MM.1S (cell line): ENCODE results near the gene PIGQ.

Experiments used
- DNase-seq: peaks from one replicate; pipeline ENCODE4 v3.0.0-alpha.2; 2015
- H2AFZ ChIP-seq: fragments of 300-600 bp; sonication (generic); 2 replicates; pipeline ENCODE4 v1.6.0; 2016; ENCODE audit warnings: antibody characterized with exemption, low read length
- H3F3A ChIP-seq: fragments of 300-600 bp; sonication (generic); 2 replicates; pipeline ENCODE4 v1.6.1; 2016; ENCODE audit warnings: mild to moderate bottlenecking, antibody characterized with exemption, low read length, moderate library complexity, mixed read lengths; ENCODE audit not compliant: insufficient read depth
- H3K27ac ChIP-seq: fragments of 300-600 bp; sonication (generic); 2 replicates; pipeline ENCODE4 v1.5.1; 2016; ENCODE audit warnings: mild to moderate bottlenecking, low read length
- H3K27me3 ChIP-seq: fragments of 300-600 bp; sonication (generic); replicated peaks from 2 replicates; pipeline ENCODE4 v1.6.0; 2016; ENCODE audit warnings: low read length; ENCODE audit not compliant: insufficient read depth
- H3K36me3 ChIP-seq: fragments of 300-600 bp; sonication (generic); replicated peaks from 2 replicates; pipeline ENCODE4 v1.6.1; 2016; ENCODE audit warnings: mild to moderate bottlenecking, low read length, mixed read lengths; ENCODE audit not compliant: insufficient read depth
- H3K4me1 ChIP-seq: fragments of 300-600 bp; sonication (generic); 2 replicates; pipeline ENCODE4 v1.6.1; 2016; ENCODE audit warnings: low read length, mixed read lengths
- H3K4me2 ChIP-seq: fragments of 300-600 bp; sonication (generic); 2 replicates; pipeline ENCODE4 v1.6.0; 2016; ENCODE audit warnings: low read depth, low read length
- H3K4me3 ChIP-seq: fragments of 300-600 bp; sonication (generic); 2 replicates; pipeline ENCODE4 v1.5.1; 2016; ENCODE audit warnings: low read length, mixed read lengths
- H3K79me2 ChIP-seq: fragments of 300-600 bp; sonication (generic); 2 replicates; pipeline ENCODE4 v1.6.1; 2016; ENCODE audit warnings: mixed run types, low read length, mixed read lengths
- H3K9ac ChIP-seq: fragments of 300-600 bp; sonication (generic); 2 replicates; pipeline ENCODE4 v1.6.1; 2016; ENCODE audit warnings: low read length, mixed read lengths
- H3K9me2 ChIP-seq: fragments of 300-600 bp; sonication (generic); replicated peaks from 2 replicates; pipeline ENCODE4 v1.6.1; 2016; ENCODE audit warnings: mild to moderate bottlenecking, low read length, mixed read lengths; ENCODE audit not compliant: insufficient read depth
- H3K9me3 ChIP-seq: fragments of 300-600 bp; sonication (generic); replicated peaks from 2 replicates; pipeline ENCODE4 v1.6.1; 2016; ENCODE audit warnings: mild to moderate bottlenecking, low read length, mixed read lengths; ENCODE audit not compliant: insufficient read depth
- H4K20me1 ChIP-seq: fragments of 300-600 bp; sonication (generic); 2 replicates; pipeline ENCODE4 v1.6.1; 2016; ENCODE audit warnings: mild to moderate bottlenecking, low read length, moderate library complexity, mixed read lengths; ENCODE audit not compliant: insufficient read depth
- EZH2 ChIP-seq: fragments of 300-600 bp; sonication (generic); optimal IDR thresholded peaks from 2 replicates; pipeline ENCODE3; 2017; ENCODE audit warnings: low read depth, mild to moderate bottlenecking, antibody characterized with exemption, low read length, mixed read lengths
- EZH2phosphoT487 ChIP-seq: fragments of 300-600 bp; sonication (generic); IDR thresholded peaks from 2 replicates; pipeline ENCODE4 v1.6.1; 2018; ENCODE audit warnings: antibody characterized with exemption, low read length
- TF ChIP-seq, protein P1 (sequence below): fragments of 300-600 bp; sonication (generic); IDR thresholded peaks from 2 replicates; pipeline ENCODE4 v1.5.1; 2016; ENCODE audit warnings: antibody characterized with exemption, low read length, mixed read lengths

Gene PIGQ

GRCh38 chr16:534135-534534 lies 35.6 kb upstream of the PIGQ start:
- Histone ChIP-seq H3K27ac (no peak overlapping the region), H2AFZ (no peak overlapping the region), H4K20me1 (peaks cover 6% of the 10 kb centered on the region; the same call in 1 of the 2 replicates), H3K79me2 (peaks cover 95% of the 10 kb centered on the region), H3K9ac (no peak overlapping the region), H3K36me3 (no peaks in the 10 kb centered on the region), H3F3A (no peaks in the 10 kb centered on the region), H3K27me3 (no peaks in the 10 kb centered on the region), H3K4me3 (no peak overlapping the region), H3K4me2 (no peak overlapping the region), H3K9me2 (no peaks in the 10 kb centered on the region), H3K9me3 (no peaks in the 10 kb centered on the region), H3K4me1 (no peaks in the 10 kb centered on the region; the same call in 1 of the 2 replicates)
- TF ChIP-seq EZH2phosphoT487 = no peak
- TF ChIP-seq EZH2 = no peak
- TF ChIP-seq, protein P1, sequence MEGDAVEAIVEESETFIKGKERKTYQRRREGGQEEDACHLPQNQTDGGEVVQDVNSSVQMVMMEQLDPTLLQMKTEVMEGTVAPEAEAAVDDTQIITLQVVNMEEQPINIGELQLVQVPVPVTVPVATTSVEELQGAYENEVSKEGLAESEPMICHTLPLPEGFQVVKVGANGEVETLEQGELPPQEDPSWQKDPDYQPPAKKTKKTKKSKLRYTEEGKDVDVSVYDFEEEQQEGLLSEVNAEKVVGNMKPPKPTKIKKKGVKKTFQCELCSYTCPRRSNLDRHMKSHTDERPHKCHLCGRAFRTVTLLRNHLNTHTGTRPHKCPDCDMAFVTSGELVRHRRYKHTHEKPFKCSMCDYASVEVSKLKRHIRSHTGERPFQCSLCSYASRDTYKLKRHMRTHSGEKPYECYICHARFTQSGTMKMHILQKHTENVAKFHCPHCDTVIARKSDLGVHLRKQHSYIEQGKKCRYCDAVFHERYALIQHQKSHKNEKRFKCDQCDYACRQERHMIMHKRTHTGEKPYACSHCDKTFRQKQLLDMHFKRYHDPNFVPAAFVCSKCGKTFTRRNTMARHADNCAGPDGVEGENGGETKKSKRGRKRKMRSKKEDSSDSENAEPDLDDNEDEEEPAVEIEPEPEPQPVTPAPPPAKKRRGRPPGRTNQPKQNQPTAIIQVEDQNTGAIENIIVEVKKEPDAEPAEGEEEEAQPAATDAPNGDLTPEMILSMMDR = no peak
- DNase-seq = no peak

- Histone ChIP-seq H3K36me3 (no peaks in the 10 kb centered on the region), H2AFZ (no peak overlapping the region), H3K27ac (no peak overlapping the region), H3K9ac (no peak overlapping the region), H4K20me1 (no peaks in the 10 kb centered on the region), H3K4me1 (no peaks in the 10 kb centered on the region), H3K9me3 (no peaks in the 10 kb centered on the region), H3K4me3 (no peak overlapping the region), H3F3A (no peaks in the 10 kb centered on the region), H3K79me2 (peaks cover 95% of the 10 kb centered on the region), H3K4me2 (no peak overlapping the region), H3K27me3 (no peaks in the 10 kb centered on the region), H3K9me2 (no peaks in the 10 kb centered on the region)
- TF ChIP-seq EZH2 (no peak), EZH2phosphoT487 (no peak)
- TF ChIP-seq, protein P1 = no peak
- no peak for DNase-seq
Measured at GRCh38 chr16:534856-535445, 34.8 kb upstream of the PIGQ start.

DNA sequence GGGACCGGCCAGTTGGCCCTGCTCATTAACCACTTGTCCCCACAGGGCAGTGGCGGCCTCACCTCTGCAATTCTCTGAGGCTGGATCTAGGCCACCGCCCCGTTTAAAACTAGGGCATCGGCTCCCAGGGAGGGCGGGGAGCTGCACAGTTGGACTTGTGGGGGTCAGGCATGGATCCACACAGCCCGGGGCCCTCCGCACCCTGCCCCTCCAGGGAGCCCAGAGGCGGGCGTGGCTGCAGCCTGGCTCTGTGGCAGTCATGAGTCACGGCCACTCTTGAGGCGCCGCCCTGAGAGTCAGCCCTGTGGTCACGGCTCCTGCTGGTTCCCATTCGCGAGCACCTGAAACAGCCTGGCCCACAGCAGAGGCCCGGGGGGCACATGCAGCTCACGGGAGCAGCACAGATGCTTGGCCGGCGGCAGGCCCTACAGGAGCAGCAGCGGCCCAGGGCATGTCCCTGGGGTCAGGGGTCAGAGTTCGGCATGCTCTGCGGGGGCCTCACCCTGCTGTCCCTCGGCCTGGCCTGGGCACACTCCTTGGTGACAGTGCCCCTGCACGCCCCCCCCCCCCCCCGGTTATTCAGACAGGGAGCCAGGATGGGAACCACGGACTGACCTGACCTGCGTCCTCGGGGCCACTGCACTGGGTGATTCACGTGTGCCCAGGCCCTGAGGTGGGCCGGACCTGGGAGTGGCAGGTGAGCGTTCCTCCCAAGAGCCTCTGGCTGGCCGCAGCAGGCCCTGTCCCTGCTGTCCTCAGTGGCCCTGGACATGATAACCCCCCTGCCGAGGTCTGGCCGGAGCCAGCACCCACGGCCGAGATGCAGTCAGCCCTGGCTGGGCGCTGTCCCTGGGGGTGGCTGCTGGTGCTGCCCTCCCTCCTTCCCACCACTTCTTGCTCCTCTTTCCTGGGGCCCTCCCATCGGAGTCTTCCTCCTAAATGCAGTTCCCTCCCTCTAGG lies 34.0 kb upstream of the PIGQ start:
- H3K79me2 ChIP-seq = peaks cover 94% of the 10 kb centered on the region

More for the DNA sequence above, 34.0 kb upstream of the PIGQ start:
- no peak overlapping the region for H2AFZ ChIP-seq
- H3K9ac ChIP-seq = no peak overlapping the region
- no peaks in the 10 kb centered on the region for H3K9me3 ChIP-seq
- H3K27me3 ChIP-seq = no peaks in the 10 kb centered on the region
- no peaks in the 10 kb centered on the region for H3K36me3 ChIP-seq
- no peak overlapping the region for H3K4me3 ChIP-seq
- DNase-seq = no peak
- H3K9me2 ChIP-seq = no peaks in the 10 kb centered on the region
- H4K20me1 ChIP-seq = no peaks in the 10 kb centered on the region
- H3K4me1 ChIP-seq = no peaks in the 10 kb centered on the region
- TF ChIP-seq, protein P1 = no peak
- TF ChIP-seq EZH2phosphoT487 = no peak
- no peak for TF ChIP-seq EZH2
- no peak overlapping the region for H3K4me2 ChIP-seq
- H3F3A ChIP-seq = no peaks in the 10 kb centered on the region
- H3K27ac ChIP-seq = no peak overlapping the region
